ENCODE results near the gene CTXN2. TPM values are rescaled to one million over a fixed set of nuclear protein-coding genes. Genes with fewer than 3 reads are reported as not detected.
A peak's percentile ranks its signal among the peaks of the same experiment; 100 is the strongest.

CTXN2 gene
- total and polyA plus RNA-seq, 2 of the 13 experiments (the other 11 are each of a cell fraction or from before 2014, with no cell fraction given): not detected

- TF ChIP-seq ELF1 (CRISPR knock-in tag; IDR thresholded peaks at IDR 0.05) (0 out of 2 replicates have a peak, but pooled peaks have one; percentile 13), CEBPB (IDR thresholded peaks at IDR 0.05; ENCODE audit: borderline replicate concordance, low read depth, low read length) (no peak), ZNF10 (CRISPR knock-in tag; IDR thresholded peaks at IDR 0.05; ENCODE audit: borderline replicate concordance, low read depth) (no peak), ZNF773 (CRISPR knock-in tag; IDR thresholded peaks at IDR 0.05; ENCODE audit: borderline replicate concordance) (peak; percentile 50; the same call in 1 of the 2 replicates), ZNF615 (CRISPR knock-in tag; IDR thresholded peaks at IDR 0.05; ENCODE audit: borderline replicate concordance) (no peak), ISL2 (CRISPR knock-in tag; IDR thresholded peaks at IDR 0.05) (0 out of 2 replicates have a peak, but pooled peaks have one; percentile 22), NKX3-1 (CRISPR knock-in tag; IDR thresholded peaks at IDR 0.05) (peak; percentile 71; the same call in 1 of the 2 replicates), GMEB1 (CRISPR knock-in tag; IDR thresholded peaks at IDR 0.05; ENCODE audit: borderline replicate concordance) (no peak), ZNF770 (CRISPR knock-in tag; IDR thresholded peaks at IDR 0.05) (no peak), ZNF768 (CRISPR knock-in tag; IDR thresholded peaks at IDR 0.05) (no peak), E2F2 (CRISPR knock-in tag; IDR thresholded peaks at IDR 0.05; ENCODE audit: borderline replicate concordance) (no peak), STAG1 (CRISPR knock-in tag; IDR thresholded peaks at IDR 0.05) (no peak), NR2F1 (CRISPR knock-in tag; IDR thresholded peaks at IDR 0.05) (no peak), ZNF235 (CRISPR knock-in tag; IDR thresholded peaks at IDR 0.05; ENCODE audit: borderline replicate concordance) (no peak), ZHX2 (IDR thresholded peaks at IDR 0.05; ENCODE audit: low read depth) (no peak), ZHX2 (CRISPR knock-in tag; IDR thresholded peaks at IDR 0.05; ENCODE audit: borderline replicate concordance) (0 out of 2 replicates have a peak, but pooled peaks have one; percentile 48), ZNF670 (CRISPR knock-in tag; IDR thresholded peaks at IDR 0.05; ENCODE audit: borderline replicate concordance) (0 out of 2 replicates have a peak, but pooled peaks have one; percentile 62), ZNF746 (CRISPR knock-in tag; IDR thresholded peaks at IDR 0.05) (no peak)
Measured at GRCh38 chr15:48190932-48191573, 412 bp upstream of the CTXN2 start (continued).

Data from HepG2 (cell line).